DND-41 (cell line): Measurements from ENCODE around the gene SLC6A19.

Experiments
- ATAC-seq: fragments of 200-7000 bp; cut with Tn5 transposase; 3 replicates; pipeline ENCODE4 v1.9.1; 2021; ENCODE audit warnings: low read depth; ENCODE audit not compliant: insufficient read depth
- DNase-seq: peaks from one replicate; pipeline ENCODE4 v3.0.0-alpha.2; 2020
- H2AFZ ChIP-seq: 2 replicates; pipeline ENCODE4 v1.6.0; 2012; ENCODE audit warnings: low read depth, low read length
- H3K27ac ChIP-seq: 2 replicates; pipeline ENCODE4 v1.5.1; 2012; ENCODE audit warnings: low read length, inconsistent platforms
- H3K27me3 ChIP-seq: fragments of 200-600 bp; sonication (generic); 2 replicates; pipeline ENCODE4 v1.6.0; 2012; ENCODE audit warnings: low read length, mild to moderate bottlenecking, inconsistent platforms; ENCODE audit not compliant: insufficient read depth, poor library complexity
- H3K36me3 ChIP-seq: 2 replicates; pipeline ENCODE4 v1.5.1; 2012; ENCODE audit warnings: low read length, inconsistent platforms; ENCODE audit not compliant: insufficient read depth
- H3K4me1 ChIP-seq: 2 replicates; pipeline ENCODE4 v1.5.1; 2012; ENCODE audit warnings: mild to moderate bottlenecking, low read length; ENCODE audit not compliant: insufficient read depth
- H3K4me2 ChIP-seq: 2 replicates; pipeline ENCODE4 v1.6.0; 2012; ENCODE audit warnings: mild to moderate bottlenecking, moderate library complexity, low read length, inconsistent platforms; ENCODE audit not compliant: insufficient read depth
- H3K4me3 ChIP-seq, 2 experiments: fragments of 200-600 bp in 1 of 2; shearing (Covaris generic) in 1 of 2; 2 replicates each; pipeline ENCODE4 v1.5.1; 2012 to 2016; ENCODE audit warnings: inconsistent platforms in 2 of 2, low read length in 2 of 2, mild to moderate bottlenecking in 2 of 2, low read depth in 1 of 2, moderate library complexity in 1 of 2
- H3K79me2 ChIP-seq: 2 replicates; pipeline ENCODE4 v1.6.0; 2012; ENCODE audit warnings: low read length, inconsistent platforms; ENCODE audit not compliant: insufficient read depth
- H3K9ac ChIP-seq: 2 replicates; pipeline ENCODE4 v1.6.0; 2012; ENCODE audit warnings: low read depth, mild to moderate bottlenecking, inconsistent platforms, low read length, moderate library complexity
- H3K9me3 ChIP-seq: 2 replicates; pipeline ENCODE4 v1.5.1; 2012; ENCODE audit warnings: low read length, moderate library complexity, mild to moderate bottlenecking, inconsistent platforms; ENCODE audit not compliant: insufficient read depth, severe bottlenecking
- H4K20me1 ChIP-seq: 2 replicates; pipeline ENCODE4 v1.6.0; 2012; ENCODE audit warnings: low read length; ENCODE audit not compliant: insufficient read depth
- CTCF ChIP-seq: IDR thresholded peaks from 2 replicates; pipeline ENCODE4 v1.5.1; 2012; ENCODE audit warnings: borderline replicate concordance, low read length, moderate library complexity, mild to moderate bottlenecking; ENCODE audit not compliant: poor library complexity, severe bottlenecking; ENCODE audit errors: extremely low read depth
- EZH2 ChIP-seq: IDR thresholded peaks from 3 replicates; pipeline ENCODE4 v1.6.1; 2012; ENCODE audit warnings: borderline replicate concordance, low read depth, mild to moderate bottlenecking, moderate library complexity, low read length, inconsistent platforms; ENCODE audit not compliant: severe bottlenecking

The SLC6A19 gene

GRCh38 chr5:1172670-1173404 lies 28.6 kb upstream of the SLC6A19 start:
- Histone ChIP-seq H3K27ac (no peak overlapping the region; the same call in 1 of the 2 replicates), H3K4me3 (no peak overlapping the region), H3K36me3 (no peaks in the 10 kb centered on the region), H3K9me3 (no peaks in the 10 kb centered on the region), H2AFZ (no peak overlapping the region), H4K20me1 (no peaks in the 10 kb centered on the region), H3K79me2 (no peaks in the 10 kb centered on the region), H3K9ac (no peak overlapping the region), H3K4me2 (no peak overlapping the region), H3K4me1 (peaks cover 20% of the 10 kb centered on the region), H3K27me3 (no peaks in the 10 kb centered on the region)
- TF ChIP-seq CTCF (no peak), EZH2 (no peak)
- ATAC-seq (peak; percentile 41), DNase-seq (peak; percentile 62)

- Histone ChIP-seq H2AFZ (no peak overlapping the region), H3K79me2 (no peaks in the 10 kb centered on the region), H3K27me3 (no peaks in the 10 kb centered on the region), H3K9ac (no peak overlapping the region), H3K4me3 (no peak overlapping the region), H3K36me3 (no peaks in the 10 kb centered on the region), H3K27ac (peak overlapping the region; percentile 21; the same call in 1 of the 2 replicates), H3K4me2 (no peak overlapping the region), H3K4me1 (peaks cover 12% of the 10 kb centered on the region), H4K20me1 (no peaks in the 10 kb centered on the region), H3K9me3 (no peaks in the 10 kb centered on the region)
- DNase-seq (no peak), ATAC-seq (no peak)
- TF ChIP-seq CTCF = no peak
- no peak for TF ChIP-seq EZH2
These were observed 27.8 kb upstream of the SLC6A19 start for GRCh38 chr5:1173485-1174070.

- H3K79me2 ChIP-seq = no peaks in the 10 kb centered on the region
- H2AFZ ChIP-seq = no peak overlapping the region
These were observed 27.1 kb upstream of the SLC6A19 start for GRCh38 chr5:1174122-1174936.

More at GRCh38 chr5:1174122-1174936, 27.1 kb upstream of the SLC6A19 start:
- DNase-seq (no peak), ATAC-seq (no peak)
- H4K20me1 ChIP-seq = no peaks in the 10 kb centered on the region
- H3K4me1 ChIP-seq = peaks cover 10% of the 10 kb centered on the region
- no peaks in the 10 kb centered on the region for H3K9me3 ChIP-seq
- H3K27ac ChIP-seq = no peak overlapping the region
- H3K9ac ChIP-seq = no peak overlapping the region
- H3K36me3 ChIP-seq = no peaks in the 10 kb centered on the region
- H3K27me3 ChIP-seq = no peaks in the 10 kb centered on the region
- peak; percentile 63 for TF ChIP-seq CTCF
- TF ChIP-seq EZH2 = no peak
- H3K4me3 ChIP-seq = no peak overlapping the region
- H3K4me2 ChIP-seq = no peak overlapping the region
